ENCODE measurements around the gene SYCE1L.

The SYCE1L gene

DNA sequence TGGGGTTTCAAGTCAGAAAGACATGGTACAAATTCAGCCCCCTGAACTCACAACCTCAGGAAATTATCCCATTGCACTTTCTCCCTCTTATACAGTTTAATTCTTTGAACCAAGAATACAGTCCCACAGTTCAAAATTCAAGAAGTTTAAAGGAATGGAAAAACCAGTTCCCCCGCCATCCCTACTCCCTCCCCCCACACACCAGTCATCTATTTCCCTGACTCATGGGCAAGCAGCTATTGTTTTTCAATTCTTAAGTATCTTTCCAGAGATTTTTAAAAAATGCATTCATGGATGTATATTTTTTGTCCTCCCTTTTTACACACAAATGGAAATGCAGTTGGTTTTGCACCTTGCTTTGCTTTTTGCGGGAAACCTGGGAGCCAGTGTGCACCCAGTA is 7.3 kb downstream of the SYCE1L start:
- TF ChIP-seq, protein P1, sequence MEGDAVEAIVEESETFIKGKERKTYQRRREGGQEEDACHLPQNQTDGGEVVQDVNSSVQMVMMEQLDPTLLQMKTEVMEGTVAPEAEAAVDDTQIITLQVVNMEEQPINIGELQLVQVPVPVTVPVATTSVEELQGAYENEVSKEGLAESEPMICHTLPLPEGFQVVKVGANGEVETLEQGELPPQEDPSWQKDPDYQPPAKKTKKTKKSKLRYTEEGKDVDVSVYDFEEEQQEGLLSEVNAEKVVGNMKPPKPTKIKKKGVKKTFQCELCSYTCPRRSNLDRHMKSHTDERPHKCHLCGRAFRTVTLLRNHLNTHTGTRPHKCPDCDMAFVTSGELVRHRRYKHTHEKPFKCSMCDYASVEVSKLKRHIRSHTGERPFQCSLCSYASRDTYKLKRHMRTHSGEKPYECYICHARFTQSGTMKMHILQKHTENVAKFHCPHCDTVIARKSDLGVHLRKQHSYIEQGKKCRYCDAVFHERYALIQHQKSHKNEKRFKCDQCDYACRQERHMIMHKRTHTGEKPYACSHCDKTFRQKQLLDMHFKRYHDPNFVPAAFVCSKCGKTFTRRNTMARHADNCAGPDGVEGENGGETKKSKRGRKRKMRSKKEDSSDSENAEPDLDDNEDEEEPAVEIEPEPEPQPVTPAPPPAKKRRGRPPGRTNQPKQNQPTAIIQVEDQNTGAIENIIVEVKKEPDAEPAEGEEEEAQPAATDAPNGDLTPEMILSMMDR (IDR thresholded peaks at IDR 0.05; ENCODE audit: low read depth, low read length): no peak
- no peak overlapping the region for H3K4me3 ChIP-seq (ENCODE audit: low read depth, low read length)

DNA sequence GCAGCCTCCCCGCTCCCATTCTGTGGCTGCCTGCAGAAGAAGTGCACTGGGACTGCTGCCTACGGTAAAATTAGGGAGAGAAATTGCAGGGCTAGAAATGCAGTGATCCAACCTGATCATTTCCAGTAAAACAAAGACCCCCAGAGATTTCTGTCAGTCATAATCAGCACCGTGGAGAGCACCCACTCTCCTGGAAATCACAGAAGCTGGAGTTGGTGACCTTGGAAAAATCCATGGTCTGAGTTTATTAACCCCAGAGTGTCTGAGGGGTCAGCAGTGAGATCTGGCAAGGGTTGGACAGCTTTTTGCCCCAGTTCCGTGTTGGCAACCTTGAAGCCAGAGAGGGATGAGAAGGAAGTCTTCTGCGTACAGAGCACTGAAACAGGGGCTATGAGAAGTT is 7.8 kb downstream of the SYCE1L start:
- no peak overlapping the region for H3K4me3 ChIP-seq (ENCODE audit: low read depth, low read length)
- TF ChIP-seq, protein P1 (IDR thresholded peaks at IDR 0.05; ENCODE audit: low read depth, low read length): no peak

DNA sequence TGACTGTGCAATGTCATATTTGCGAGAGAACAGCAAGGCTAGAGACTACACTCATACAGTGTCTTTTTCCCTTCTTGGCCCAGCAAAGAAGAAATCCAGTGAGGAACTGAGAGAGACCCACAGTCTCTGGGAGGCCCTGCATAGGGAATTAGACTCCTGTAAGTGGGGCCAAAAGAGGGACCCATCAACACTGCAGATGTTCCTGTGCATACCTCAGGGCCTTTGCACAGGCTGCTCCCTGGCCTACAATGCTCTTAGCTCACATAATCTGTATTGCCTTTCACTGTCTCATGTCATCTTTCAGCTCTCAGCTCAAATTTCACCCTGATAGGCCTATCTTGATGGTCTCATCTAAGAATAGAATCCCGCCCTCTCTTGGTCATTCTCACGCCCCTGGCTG is 9.2 kb downstream of the SYCE1L start:
- TF ChIP-seq, protein P1 (IDR thresholded peaks at IDR 0.05; ENCODE audit: low read depth, low read length): no peak
- H3K4me3 ChIP-seq (ENCODE audit: low read depth, low read length): no peak overlapping the region

DNA sequence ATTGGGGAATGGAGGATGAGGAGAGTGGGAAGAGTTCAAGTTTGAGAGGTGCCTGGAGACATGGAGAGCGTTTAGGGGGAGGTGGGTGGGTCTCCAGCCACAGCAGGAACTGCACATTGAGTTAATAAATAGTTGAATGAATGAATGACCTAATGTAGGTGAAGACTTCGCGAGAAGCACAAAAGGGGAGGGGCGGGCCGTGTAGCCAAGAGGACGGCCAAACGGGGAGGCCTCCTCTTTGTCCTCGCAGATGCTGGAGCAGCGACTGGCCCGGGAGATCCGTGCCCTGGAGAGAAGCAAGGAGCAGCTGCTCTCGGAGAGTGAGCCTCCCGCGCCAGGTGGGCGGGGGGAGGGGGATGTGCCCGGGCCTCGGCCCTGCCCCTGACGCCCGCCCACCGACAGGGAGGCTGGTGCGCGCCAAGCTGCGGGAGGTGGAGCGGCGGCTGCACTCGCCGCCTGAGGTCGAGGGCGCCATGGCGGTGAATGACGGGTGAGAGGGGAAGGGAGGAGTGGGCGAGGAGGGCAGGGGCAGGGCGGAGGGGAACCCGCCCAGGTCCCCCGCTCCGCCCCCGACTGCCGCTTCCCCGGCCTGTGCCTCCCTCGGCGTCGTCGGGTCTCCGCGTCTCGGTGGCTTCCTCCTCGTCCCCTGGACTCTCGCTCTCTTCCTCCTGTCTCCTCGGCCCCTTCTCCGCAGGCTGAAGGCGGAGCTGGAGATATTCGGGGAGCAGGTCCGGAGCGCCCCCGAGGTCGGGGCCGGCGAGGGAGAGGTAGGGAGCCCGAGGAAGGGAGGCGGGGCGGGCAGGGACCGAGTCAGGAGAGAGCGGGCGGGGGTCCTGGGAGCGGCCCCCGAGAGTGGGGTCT is 12.9 kb downstream of the SYCE1L start:
- peak overlapping the region; percentile 36 for H3K4me3 ChIP-seq (ENCODE audit: low read depth, low read length)
- TF ChIP-seq, protein P1 (IDR thresholded peaks at IDR 0.05; ENCODE audit: low read depth, low read length): no peak

DNA sequence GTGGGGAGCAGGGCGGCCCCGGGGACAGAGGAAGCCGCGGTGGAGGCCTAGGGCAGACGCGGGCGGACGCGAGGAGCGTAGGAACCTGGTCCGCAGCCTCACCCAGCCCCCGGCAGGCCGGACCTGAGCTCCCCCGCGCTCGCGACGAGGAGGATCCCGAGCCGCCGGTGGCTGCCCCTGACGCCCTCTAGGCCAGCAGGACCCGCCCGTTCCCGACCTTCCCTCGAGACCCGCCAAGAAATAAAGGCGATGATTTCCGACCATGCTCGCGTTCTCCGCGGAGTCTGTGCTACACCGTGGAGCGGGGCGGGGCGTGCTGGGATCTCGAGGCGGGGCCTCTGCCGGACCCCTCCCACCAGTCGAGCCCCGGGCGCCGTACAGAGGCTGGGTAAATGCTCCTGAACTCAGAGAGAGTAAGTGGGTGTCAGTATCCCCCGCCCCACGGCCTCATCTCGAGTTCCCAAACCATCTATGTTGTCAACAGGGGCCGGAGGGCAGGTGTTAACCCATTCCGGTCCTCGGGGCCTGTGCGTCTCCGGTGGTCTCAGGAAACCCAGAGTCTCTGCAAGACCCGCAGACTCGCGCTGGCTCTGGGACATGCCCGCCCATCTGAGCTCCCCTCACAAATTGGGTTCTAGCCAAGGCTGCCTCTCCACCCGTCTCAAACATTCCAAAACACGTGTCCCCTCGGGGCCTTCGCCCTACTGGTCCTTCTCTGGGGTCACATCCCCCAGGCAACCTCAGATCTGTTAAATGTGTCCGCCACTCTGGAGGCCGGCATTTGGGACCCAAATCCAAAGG is 13.7 kb downstream of the SYCE1L start:
- TF ChIP-seq, protein P1 (IDR thresholded peaks at IDR 0.05; ENCODE audit: low read depth, low read length): no peak
- peak overlapping the region; percentile 36 for H3K4me3 ChIP-seq (ENCODE audit: low read depth, low read length)

DNA sequence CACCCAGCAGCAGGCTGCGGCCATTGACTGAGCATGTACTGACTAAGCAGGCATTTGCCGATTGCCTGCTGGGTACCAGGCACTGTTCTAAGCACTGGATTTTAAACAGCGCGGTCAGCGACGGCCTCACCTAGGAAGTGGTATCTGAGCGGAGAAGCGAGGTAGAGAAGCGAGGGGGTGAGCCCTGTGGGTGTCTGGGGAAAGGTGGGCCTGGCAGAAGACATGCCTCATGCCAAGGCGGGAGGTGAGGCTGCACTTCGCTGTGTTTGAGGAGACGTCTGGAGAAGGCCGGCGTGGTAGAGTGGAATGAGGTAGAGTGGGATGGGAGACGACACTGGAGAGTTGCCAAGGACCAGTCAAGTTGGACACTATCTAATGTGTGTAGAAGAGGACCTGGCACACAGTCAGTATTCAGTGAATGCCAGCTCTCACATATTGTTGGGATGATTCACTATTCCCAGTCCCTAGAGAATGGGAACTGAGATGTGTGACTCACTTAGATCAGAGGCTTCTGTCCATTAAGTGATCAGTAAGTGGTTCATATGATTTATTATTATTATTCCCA is 14.4 kb downstream of the SYCE1L start:
- TF ChIP-seq, protein P1 (IDR thresholded peaks at IDR 0.05; ENCODE audit: low read depth, low read length): no peak
- no peak overlapping the region for H3K4me3 ChIP-seq (ENCODE audit: low read depth, low read length)
